Germinal center (tissue), 1 donor: ENCODE results near the gene IQUB.
"Not testable (repeated sequence)": the region's sequence is repeated elsewhere in the genome, so short reads cannot be mapped to it uniquely, and the experiment has no call there.

Source experiments
- DNase-seq: peaks from one replicate; pipeline ENCODE4 v3.0.0; 2012; ENCODE audit warnings: mixed read lengths, low spot score

IQUB gene

GRCh38 chr7:123539871-123540270 is 5.5 kb upstream of the IQUB start:
- no peak for DNase-seq

GRCh38 chr7:123538897-123539296 is 4.5 kb upstream of the IQUB start:
- no peak for DNase-seq

GRCh38 chr7:123538189-123538714 is 3.9 kb upstream of the IQUB start:
- DNase-seq: no peak

- no peak for DNase-seq
These were observed 2.7 kb upstream of the IQUB start for GRCh38 chr7:123537026-123537642.

GRCh38 chr7:123535517-123535916 is 1.1 kb upstream of the IQUB start:
- no peak for DNase-seq

- peak; percentile 20 for DNase-seq
These were observed 439 bp downstream of the IQUB start for GRCh38 chr7:123533929-123534382.

- DNase-seq: no peak
These were observed 860 bp downstream of the IQUB start for GRCh38 chr7:123533553-123533917.

GRCh38 chr7:123532788-123533552 is 1.4 kb downstream of the IQUB start:
- DNase-seq: not testable (repeated sequence)

GRCh38 chr7:123532343-123532742 is 2.1 kb downstream of the IQUB start:
- DNase-seq: not testable (repeated sequence)

- DNase-seq: not testable (repeated sequence)
These were observed 4.3 kb downstream of the IQUB start for GRCh38 chr7:123530035-123530591.

GRCh38 chr7:123528265-123528664 is 6.1 kb downstream of the IQUB start:
- DNase-seq: no peak

- DNase-seq: not testable (repeated sequence)
These were observed 6.6 kb downstream of the IQUB start for GRCh38 chr7:123527712-123528225.

GRCh38 chr7:123526533-123526932 is 7.9 kb downstream of the IQUB start:
- DNase-seq: not testable (repeated sequence)

- no peak for DNase-seq
These were observed 12.3 kb downstream of the IQUB start for GRCh38 chr7:123522066-123522465.

GRCh38 chr7:123505221-123505620 is 29.2 kb downstream of the IQUB start:
- DNase-seq: no peak

GRCh38 chr7:123502201-123502600 is 32.2 kb downstream of the IQUB start:
- DNase-seq: no peak

GRCh38 chr7:123500878-123501489 is 33.4 kb downstream of the IQUB start:
- no peak for DNase-seq

GRCh38 chr7:123499211-123499970 is 35.0 kb downstream of the IQUB start:
- DNase-seq: no peak

GRCh38 chr7:123498601-123499000 is 35.8 kb downstream of the IQUB start:
- no peak for DNase-seq

GRCh38 chr7:123498031-123498430 is 36.4 kb downstream of the IQUB start:
- no peak for DNase-seq

- DNase-seq: peak; percentile 27
These were observed 40.1 kb downstream of the IQUB start for GRCh38 chr7:123494193-123494796.
